Calu3 (cell line): ENCODE measurements around the gene IFIT1. TPM values are rescaled to one million over a fixed set of nuclear protein-coding genes. Genes with fewer than 3 reads are reported as not detected.

Experiments
- BruUV-seq: library from RNA; stranded (reverse); fragments of 400-500 nt; replicated peaks from 2 replicates; lab custom pipeline; 2021; lab: Mats Ljungman, UMichigan
- CTCF ChIA-PET: fragments of 300-600 bp; sonication (Branson Sonifier 250); formaldehyde crosslinking; loops from one replicate; lab custom pipeline; 2022; ENCODE audit warnings: antibody characterized with exemption; lab: Charles Lee
- DNase-seq: peaks from one replicate; pipeline ENCODE4 v3.0.0; 2022
- H3K27ac Mint-ChIP-seq: one replicate; pipeline ENCODE4 v1.8.0; 2022; ENCODE audit warnings: mixed read lengths; ENCODE audit not compliant: unreplicated experiment
- H3K27me3 Mint-ChIP-seq: one replicate; pipeline ENCODE4 v1.8.0; 2022; ENCODE audit warnings: mixed read lengths; ENCODE audit not compliant: unreplicated experiment
- H3K36me3 Mint-ChIP-seq: one replicate; pipeline ENCODE4 v1.8.0; 2022; ENCODE audit warnings: mild to moderate bottlenecking, moderate library complexity, mixed read lengths; ENCODE audit not compliant: insufficient read depth, unreplicated experiment
- H3K4me1 Mint-ChIP-seq: one replicate; pipeline ENCODE4 v1.8.0; 2022; ENCODE audit warnings: mild to moderate bottlenecking, low read depth, mixed read lengths; ENCODE audit not compliant: unreplicated experiment
- H3K4me3 Mint-ChIP-seq: one replicate; pipeline ENCODE4 v1.8.0; 2022; ENCODE audit warnings: mild to moderate bottlenecking, low read depth, moderate library complexity, mixed read lengths; ENCODE audit not compliant: unreplicated experiment
- H3K9me3 Mint-ChIP-seq: one replicate; pipeline ENCODE4 v1.8.0; 2022; ENCODE audit warnings: low read depth, mixed read lengths; ENCODE audit not compliant: unreplicated experiment
- intact Hi-C: fragments of 100-400 bp; cut with micrococcal nuclease; formaldehyde crosslinking; loops from one replicate; pipeline ENCODE4 v1.10.0; 2022; ENCODE audit not compliant: unreplicated experiment
- total RNA-seq: library from RNA; stranded (reverse); gene quantifications from 2 replicates; pipeline ENCODE4 v1.2.3, GENCODE V29; 2022
- TF ChIP-seq, protein P1 (sequence below): fragments of 200-600 bp; IDR thresholded peaks from one replicate; pipeline ENCODE4 v1.8.0; 2022; ENCODE audit warnings: antibody characterized with exemption; ENCODE audit not compliant: unreplicated experiment

Gene IFIT1
- total RNA-seq, 1 experiment from 2014 or later, result 52.3 TPM

DNA sequence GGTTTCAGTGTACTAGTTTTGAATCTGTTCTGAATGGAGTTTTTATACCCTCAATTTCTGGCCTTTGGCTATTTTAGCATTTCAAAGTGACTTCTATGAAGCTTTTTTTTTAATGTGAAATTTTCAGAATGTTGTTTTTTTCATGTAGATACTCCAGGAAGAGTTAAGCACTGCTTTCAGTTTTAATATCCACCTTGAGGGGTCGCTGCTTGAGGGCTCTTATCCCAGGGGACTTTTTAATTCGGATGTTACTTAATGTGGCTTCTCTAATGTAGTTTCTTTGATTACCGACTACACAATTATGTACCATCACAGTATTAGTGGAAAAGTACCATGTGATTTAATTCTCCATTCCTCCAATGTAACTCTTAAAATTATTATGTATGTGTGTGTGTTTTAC lies 27.1 kb downstream of the IFIT1 start:
- Mint-ChIP-seq H3K4me3 (no peak overlapping the region), H3K4me1 (peaks cover 14% of the 10 kb centered on the region), H3K36me3 (peaks cover 16% of the 10 kb centered on the region), H3K27ac (no peak overlapping the region), H3K9me3 (no peaks in the 10 kb centered on the region), H3K27me3 (no peaks in the 10 kb centered on the region)
- no TSS peak for BruUV-seq
- DNase-seq, result no peak
- TF ChIP-seq, protein P1, sequence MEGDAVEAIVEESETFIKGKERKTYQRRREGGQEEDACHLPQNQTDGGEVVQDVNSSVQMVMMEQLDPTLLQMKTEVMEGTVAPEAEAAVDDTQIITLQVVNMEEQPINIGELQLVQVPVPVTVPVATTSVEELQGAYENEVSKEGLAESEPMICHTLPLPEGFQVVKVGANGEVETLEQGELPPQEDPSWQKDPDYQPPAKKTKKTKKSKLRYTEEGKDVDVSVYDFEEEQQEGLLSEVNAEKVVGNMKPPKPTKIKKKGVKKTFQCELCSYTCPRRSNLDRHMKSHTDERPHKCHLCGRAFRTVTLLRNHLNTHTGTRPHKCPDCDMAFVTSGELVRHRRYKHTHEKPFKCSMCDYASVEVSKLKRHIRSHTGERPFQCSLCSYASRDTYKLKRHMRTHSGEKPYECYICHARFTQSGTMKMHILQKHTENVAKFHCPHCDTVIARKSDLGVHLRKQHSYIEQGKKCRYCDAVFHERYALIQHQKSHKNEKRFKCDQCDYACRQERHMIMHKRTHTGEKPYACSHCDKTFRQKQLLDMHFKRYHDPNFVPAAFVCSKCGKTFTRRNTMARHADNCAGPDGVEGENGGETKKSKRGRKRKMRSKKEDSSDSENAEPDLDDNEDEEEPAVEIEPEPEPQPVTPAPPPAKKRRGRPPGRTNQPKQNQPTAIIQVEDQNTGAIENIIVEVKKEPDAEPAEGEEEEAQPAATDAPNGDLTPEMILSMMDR, result no peak
- CTCF ChIA-PET, result no interaction called here
- intact Hi-C loops, result no loop called here

DNA sequence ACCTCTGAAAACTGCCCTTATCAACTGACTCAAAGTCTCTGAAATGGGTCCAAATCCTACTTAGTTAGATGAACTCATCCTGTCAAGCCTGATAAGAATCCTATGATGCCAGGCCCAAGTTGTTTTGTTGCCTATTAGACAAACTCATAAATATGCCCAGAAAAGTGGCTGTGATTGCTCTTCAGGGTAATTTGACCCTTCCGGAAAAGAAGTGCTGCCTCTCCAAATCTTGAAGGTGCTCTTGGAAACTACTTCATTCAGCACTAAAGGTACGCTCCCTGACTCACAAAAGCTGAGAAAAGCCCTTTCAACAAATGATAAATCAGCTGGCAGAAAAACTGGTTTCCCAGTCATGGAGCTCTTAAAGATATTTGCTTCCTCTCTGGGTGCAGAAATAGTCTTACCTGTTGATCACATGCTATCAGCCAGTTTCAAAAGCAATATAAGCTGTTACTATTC lies 28.6 kb downstream of the IFIT1 start:
- Mint-ChIP-seq H3K36me3 (peaks cover under 1% of the 10 kb centered on the region), H3K4me3 (no peak overlapping the region), H3K27me3 (no peaks in the 10 kb centered on the region), H3K9me3 (no peaks in the 10 kb centered on the region), H3K27ac (no peak overlapping the region), H3K4me1 (peaks cover 22% of the 10 kb centered on the region)
- intact Hi-C loops, result no loop called here
- BruUV-seq, result no TSS peak
- DNase-seq, result no peak
- CTCF ChIA-PET, result interaction anchor here (0.5 kb wide), 1 partner anchor 61 kb away, joined by 5 read pairs; no protein-coding TSS in a partner anchor
- TF ChIP-seq, protein P1, result no peak

DNA sequence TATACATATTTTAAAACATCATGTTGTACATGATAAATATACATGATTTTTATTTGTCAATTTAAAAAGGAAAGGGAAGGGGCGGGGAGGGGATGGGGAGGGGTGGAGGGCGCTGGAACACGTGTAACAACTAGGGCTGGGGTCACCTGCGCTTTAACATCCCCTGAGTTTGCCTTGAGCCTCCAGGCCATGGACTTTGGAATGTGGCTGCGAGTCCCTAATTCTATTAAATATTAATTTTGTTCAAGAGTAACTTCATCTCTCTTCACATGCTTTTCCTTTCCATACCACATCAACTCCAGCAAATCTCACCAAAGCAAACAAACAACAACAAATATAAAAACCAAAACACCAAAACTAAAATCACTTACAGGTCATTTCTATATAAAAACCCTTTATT lies 32.6 kb downstream of the IFIT1 start:
- no peaks in the 10 kb centered on the region for H3K36me3 Mint-ChIP-seq
- TF ChIP-seq, protein P1, result no peak
- no TSS peak for BruUV-seq
- intact Hi-C loops, result loop anchor here (5.0 kb wide), 1 partner anchor 217 kb away; no protein-coding TSS in a partner anchor
- H3K27me3 Mint-ChIP-seq, result no peaks in the 10 kb centered on the region
- no peaks in the 10 kb centered on the region for H3K9me3 Mint-ChIP-seq
- H3K27ac Mint-ChIP-seq, result no peak overlapping the region
- CTCF ChIA-PET, result no interaction called here
- peaks cover 41% of the 10 kb centered on the region for H3K4me1 Mint-ChIP-seq
- H3K4me3 Mint-ChIP-seq, result no peak overlapping the region
- DNase-seq, result no peak

DNA sequence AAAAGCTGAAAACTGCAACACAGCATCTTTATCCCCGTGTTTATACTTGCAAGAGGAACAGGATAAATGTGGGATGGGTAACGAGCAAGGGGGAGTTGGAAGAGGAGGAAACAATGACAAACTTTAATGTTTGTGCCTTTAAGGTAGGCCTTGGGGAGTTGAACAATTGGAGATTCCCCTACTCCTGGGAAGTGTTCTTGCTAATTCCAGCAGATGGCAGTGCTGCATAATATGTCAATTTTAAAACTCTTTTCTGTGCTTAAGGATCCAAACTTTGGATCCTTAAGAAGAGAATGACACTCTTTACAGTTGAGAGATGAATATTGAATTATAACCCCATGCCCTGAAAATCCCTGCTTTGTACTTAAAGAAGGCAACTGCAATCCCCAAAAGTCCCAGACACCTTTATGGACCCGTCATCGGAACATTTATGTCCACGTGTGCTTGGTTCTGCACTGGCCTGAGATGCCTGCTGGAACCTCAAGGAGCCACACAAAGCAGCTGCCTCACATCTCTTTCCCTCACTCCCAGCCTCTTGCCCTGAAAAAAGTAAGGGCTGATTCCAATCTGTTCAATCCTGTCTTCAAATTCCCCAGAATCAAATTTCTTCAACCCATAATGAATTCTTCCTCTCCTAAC lies 33.9 kb downstream of the IFIT1 start:
- no peak overlapping the region for H3K4me3 Mint-ChIP-seq
- H3K36me3 Mint-ChIP-seq, result no peaks in the 10 kb centered on the region
- intact Hi-C loops, result loop anchor here (1.0 to 5.0 kb wide), 4 partner anchors 40 to 216 kb away; no protein-coding TSS in a partner anchor
- CTCF ChIA-PET, result no interaction called here
- H3K9me3 Mint-ChIP-seq, result no peaks in the 10 kb centered on the region
- TF ChIP-seq, protein P1, result peak; percentile 56
- DNase-seq, result peak; percentile 6
- no TSS peak for BruUV-seq
- H3K27ac Mint-ChIP-seq, result no peak overlapping the region
- no peaks in the 10 kb centered on the region for H3K27me3 Mint-ChIP-seq
- peaks cover 41% of the 10 kb centered on the region for H3K4me1 Mint-ChIP-seq
